ENCODE results near the gene KIFC3. TPM values are rescaled to one million over a fixed set of nuclear protein-coding genes. Genes with fewer than 3 reads are reported as not detected.

The KIFC3 gene
- total and polyA plus RNA-seq, 2 of the 13 experiments (the other 11 are each of a cell fraction or from before 2014, with no cell fraction given), result 42.1 to 45.3 TPM

- TF ChIP-seq, protein P1, sequence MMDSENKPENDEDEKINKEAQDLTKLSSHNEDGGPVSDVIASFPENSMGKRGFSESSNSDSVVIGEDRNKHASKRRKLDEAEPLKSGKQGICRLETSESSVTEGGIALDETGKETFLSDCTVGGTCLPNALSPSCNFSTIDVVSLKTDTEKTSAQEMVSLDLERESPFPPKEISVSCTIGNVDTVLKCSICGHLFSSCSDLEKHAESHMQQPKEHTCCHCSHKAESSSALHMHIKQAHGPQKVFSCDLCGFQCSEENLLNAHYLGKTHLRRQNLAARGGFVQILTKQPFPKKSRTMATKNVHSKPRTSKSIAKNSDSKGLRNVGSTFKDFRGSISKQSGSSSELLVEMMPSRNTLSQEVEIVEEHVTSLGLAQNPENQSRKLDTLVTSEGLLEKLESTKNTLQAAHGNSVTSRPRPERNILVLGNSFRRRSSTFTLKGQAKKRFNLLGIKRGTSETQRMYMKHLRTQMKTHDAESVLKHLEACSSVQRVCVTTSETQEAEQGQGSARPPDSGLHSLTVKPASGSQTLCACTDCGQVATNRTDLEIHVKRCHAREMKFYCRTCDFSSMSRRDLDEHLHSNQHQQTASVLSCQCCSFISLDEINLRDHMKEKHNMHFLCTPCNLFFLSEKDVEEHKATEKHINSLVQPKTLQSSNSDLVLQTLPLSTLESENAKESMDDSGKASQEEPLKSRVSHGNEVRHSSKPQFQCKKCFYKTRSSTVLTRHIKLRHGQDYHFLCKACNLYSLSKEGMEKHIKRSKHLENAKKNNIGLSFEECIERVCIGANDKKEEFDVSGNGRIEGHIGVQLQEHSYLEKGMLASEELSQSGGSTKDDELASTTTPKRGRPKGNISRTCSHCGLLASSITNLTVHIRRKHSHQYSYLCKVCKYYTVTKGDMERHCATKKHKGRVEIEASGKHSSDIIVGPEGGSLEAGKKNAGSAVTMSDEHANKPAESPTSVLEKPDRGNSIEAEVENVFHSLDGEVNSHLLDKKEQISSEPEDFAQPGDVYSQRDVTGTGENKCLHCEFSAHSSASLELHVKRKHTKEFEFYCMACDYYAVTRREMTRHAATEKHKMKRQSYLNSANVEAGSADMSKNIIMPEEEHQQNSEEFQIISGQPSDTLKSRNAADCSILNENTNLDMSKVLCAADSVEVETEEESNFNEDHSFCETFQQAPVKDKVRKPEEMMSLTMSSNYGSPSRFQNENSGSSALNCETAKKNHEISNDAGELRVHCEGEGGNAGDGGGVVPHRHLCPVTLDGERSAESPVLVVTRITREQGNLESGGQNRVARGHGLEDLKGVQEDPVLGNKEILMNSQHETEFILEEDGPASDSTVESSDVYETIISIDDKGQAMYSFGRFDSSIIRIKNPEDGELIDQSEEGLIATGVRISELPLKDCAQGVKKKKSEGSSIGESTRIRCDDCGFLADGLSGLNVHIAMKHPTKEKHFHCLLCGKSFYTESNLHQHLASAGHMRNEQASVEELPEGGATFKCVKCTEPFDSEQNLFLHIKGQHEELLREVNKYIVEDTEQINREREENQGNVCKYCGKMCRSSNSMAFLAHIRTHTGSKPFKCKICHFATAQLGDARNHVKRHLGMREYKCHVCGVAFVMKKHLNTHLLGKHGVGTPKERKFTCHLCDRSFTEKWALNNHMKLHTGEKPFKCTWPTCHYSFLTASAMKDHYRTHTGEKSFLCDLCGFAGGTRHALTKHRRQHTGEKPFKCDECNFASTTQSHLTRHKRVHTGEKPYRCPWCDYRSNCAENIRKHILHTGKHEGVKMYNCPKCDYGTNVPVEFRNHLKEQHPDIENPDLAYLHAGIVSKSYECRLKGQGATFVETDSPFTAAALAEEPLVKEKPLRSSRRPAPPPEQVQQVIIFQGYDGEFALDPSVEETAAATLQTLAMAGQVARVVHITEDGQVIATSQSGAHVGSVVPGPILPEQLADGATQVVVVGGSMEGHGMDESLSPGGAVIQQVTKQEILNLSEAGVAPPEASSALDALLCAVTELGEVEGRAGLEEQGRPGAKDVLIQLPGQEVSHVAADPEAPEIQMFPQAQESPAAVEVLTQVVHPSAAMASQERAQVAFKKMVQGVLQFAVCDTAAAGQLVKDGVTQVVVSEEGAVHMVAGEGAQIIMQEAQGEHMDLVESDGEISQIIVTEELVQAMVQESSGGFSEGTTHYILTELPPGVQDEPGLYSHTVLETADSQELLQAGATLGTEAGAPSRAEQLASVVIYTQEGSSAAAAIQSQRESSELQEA (CRISPR knock-in tag; IDR thresholded peaks at IDR 0.05; ENCODE audit: not compliant biosample characterization), result no peak
- TF ChIP-seq MZF1 (CRISPR knock-in tag; IDR thresholded peaks at IDR 0.05; ENCODE audit: borderline replicate concordance) (no peak), ZNF773 (CRISPR knock-in tag; IDR thresholded peaks at IDR 0.05; ENCODE audit: borderline replicate concordance) (no peak), POLR2A (IDR thresholded peaks at IDR 0.05; ENCODE audit: insufficient read depth in 1 of 2, low read depth in 2 of 2, low read length in 2 of 2) (peak; percentile 40 to 85; a peak in 3 of 4 replicates), ZNF3 (CRISPR knock-in tag; IDR thresholded peaks at IDR 0.05) (no peak), NPAS2 (CRISPR knock-in tag; IDR thresholded peaks at IDR 0.05; ENCODE audit: borderline replicate concordance) (no peak), FOXJ3 (CRISPR knock-in tag; IDR thresholded peaks at IDR 0.05; ENCODE audit: borderline replicate concordance) (no peak), ZNF768 (CRISPR knock-in tag; IDR thresholded peaks at IDR 0.05) (no peak), ZNF431 (CRISPR knock-in tag; IDR thresholded peaks at IDR 0.05; ENCODE audit: borderline replicate concordance, low read depth) (peak; percentile 38; the same call in 1 of the 2 replicates), IRF9 (CRISPR knock-in tag; IDR thresholded peaks at IDR 0.05; ENCODE audit: borderline replicate concordance) (peak; percentile 85), CREM (IDR thresholded peaks at IDR 0.05) (peak; percentile 71; the same call in 1 of the 2 replicates), CREM (CRISPR knock-in tag; IDR thresholded peaks at IDR 0.05) (no peak), KLF11 (CRISPR knock-in tag; IDR thresholded peaks at IDR 0.05) (peak; percentile 66; the same call in 1 of the 2 replicates), ZBTB26 (CRISPR knock-in tag; IDR thresholded peaks at IDR 0.05; ENCODE audit: borderline replicate concordance) (peak; percentile 48; the same call in 1 of the 2 replicates), MIER2 (CRISPR knock-in tag; IDR thresholded peaks at IDR 0.05) (no peak), RARG (CRISPR knock-in tag; IDR thresholded peaks at IDR 0.05; ENCODE audit: low read depth) (no peak), MTF2 (CRISPR knock-in tag; IDR thresholded peaks at IDR 0.05; ENCODE audit: borderline replicate concordance) (no peak), HCFC1 (IDR thresholded peaks at IDR 0.05; ENCODE audit: low read depth, low read length) (no peak), ZNF615 (CRISPR knock-in tag; IDR thresholded peaks at IDR 0.05; ENCODE audit: borderline replicate concordance) (no peak)
These were observed 8.1 kb upstream of the KIFC3 start (continued) for GRCh38 chr16:57810197-57811031.

All from HepG2 (cell line).